Tibial nerve (tissue), 3 donors: ENCODE measurements around the gene SDK1.

Experiments
- POLR2A ChIP-seq, 2 donors: fragments of 450-650 bp; IDR thresholded peaks; one replicate each; pipeline ENCODE4 v1.6.1; 2017; ENCODE audit warnings: antibody characterized with exemption in 2 of 2, mild to moderate bottlenecking in 2 of 2, moderate library complexity in 2 of 2
- TF ChIP-seq, protein P1 (sequence below), 5 experiments: fragments of 200-600 bp in 3 of 5; fragments of 450-650 bp in 2 of 5; sonication (generic) in 3 of 5; IDR thresholded peaks; one replicate each; pipeline ENCODE4 v1.5.1; 2016 to 2019; ENCODE audit warnings: antibody characterized with exemption in 5 of 5, mild to moderate bottlenecking in 3 of 5, moderate library complexity in 2 of 5

DNA sequence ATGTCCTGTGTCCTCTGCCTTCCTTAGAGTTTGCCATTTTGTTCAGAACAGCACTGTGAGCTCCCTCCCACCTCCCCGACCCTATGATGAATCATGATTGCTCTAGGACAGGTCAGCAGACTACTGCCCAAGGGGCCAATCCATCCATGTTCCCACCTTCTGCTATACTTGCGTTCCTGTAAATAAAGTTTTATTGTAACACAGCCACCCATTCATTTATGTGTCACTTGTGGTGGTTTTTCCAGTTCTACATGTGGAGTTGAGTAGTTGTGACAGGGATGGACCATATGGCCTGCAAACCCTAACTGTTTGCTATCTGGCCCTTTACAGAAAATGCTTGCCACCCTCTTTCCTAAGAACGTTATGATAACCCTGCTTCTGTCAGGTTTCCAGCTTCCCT, 387.8 kb downstream of the SDK1 start:
- TF ChIP-seq, protein P1, sequence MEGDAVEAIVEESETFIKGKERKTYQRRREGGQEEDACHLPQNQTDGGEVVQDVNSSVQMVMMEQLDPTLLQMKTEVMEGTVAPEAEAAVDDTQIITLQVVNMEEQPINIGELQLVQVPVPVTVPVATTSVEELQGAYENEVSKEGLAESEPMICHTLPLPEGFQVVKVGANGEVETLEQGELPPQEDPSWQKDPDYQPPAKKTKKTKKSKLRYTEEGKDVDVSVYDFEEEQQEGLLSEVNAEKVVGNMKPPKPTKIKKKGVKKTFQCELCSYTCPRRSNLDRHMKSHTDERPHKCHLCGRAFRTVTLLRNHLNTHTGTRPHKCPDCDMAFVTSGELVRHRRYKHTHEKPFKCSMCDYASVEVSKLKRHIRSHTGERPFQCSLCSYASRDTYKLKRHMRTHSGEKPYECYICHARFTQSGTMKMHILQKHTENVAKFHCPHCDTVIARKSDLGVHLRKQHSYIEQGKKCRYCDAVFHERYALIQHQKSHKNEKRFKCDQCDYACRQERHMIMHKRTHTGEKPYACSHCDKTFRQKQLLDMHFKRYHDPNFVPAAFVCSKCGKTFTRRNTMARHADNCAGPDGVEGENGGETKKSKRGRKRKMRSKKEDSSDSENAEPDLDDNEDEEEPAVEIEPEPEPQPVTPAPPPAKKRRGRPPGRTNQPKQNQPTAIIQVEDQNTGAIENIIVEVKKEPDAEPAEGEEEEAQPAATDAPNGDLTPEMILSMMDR (IDR thresholded peaks at IDR 0.05): no peak
- no peak for TF ChIP-seq POLR2A (IDR thresholded peaks at IDR 0.05)
